Measurements from ENCODE around the gene PROSER2.
"Not testable (repeated sequence)": the region's sequence is repeated elsewhere in the genome, so short reads cannot be mapped to it uniquely, and the experiment has no call there.

PROSER2 gene

GRCh38 chr10:11845113-11845512 lies 22.0 kb downstream of the PROSER2 start:
- H3K4me3 ChIP-seq (ENCODE audit: low read depth in 1 of 2, low read length in 1 of 2) = no peak overlapping the region
- H3K27ac ChIP-seq = no peak overlapping the region
- no peaks in the 10 kb centered on the region for H3K36me3 ChIP-seq
- H3K9me3 ChIP-seq = no peaks in the 10 kb centered on the region
- TF ChIP-seq, protein P1, sequence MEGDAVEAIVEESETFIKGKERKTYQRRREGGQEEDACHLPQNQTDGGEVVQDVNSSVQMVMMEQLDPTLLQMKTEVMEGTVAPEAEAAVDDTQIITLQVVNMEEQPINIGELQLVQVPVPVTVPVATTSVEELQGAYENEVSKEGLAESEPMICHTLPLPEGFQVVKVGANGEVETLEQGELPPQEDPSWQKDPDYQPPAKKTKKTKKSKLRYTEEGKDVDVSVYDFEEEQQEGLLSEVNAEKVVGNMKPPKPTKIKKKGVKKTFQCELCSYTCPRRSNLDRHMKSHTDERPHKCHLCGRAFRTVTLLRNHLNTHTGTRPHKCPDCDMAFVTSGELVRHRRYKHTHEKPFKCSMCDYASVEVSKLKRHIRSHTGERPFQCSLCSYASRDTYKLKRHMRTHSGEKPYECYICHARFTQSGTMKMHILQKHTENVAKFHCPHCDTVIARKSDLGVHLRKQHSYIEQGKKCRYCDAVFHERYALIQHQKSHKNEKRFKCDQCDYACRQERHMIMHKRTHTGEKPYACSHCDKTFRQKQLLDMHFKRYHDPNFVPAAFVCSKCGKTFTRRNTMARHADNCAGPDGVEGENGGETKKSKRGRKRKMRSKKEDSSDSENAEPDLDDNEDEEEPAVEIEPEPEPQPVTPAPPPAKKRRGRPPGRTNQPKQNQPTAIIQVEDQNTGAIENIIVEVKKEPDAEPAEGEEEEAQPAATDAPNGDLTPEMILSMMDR (IDR thresholded peaks at IDR 0.05) = no peak
- no peaks in the 10 kb centered on the region for H3K27me3 ChIP-seq
- H3K4me1 ChIP-seq (ENCODE audit: control insufficient read depth in 1 of 2, insufficient read depth in 1 of 2, low read depth in 1 of 2, low read length in 1 of 2) = peaks cover 10 to 13% of the 10 kb centered on the region in 2 experiments

GRCh38 chr10:11846542-11846941 lies 23.4 kb downstream of the PROSER2 start:
- Histone ChIP-seq H3K4me1 (ENCODE audit: control insufficient read depth in 1 of 2, insufficient read depth in 1 of 2, low read depth in 1 of 2, low read length in 1 of 2) (peaks cover 13 to 16% of the 10 kb centered on the region in 2 experiments), H3K27ac (no peak overlapping the region), H3K36me3 (no peaks in the 10 kb centered on the region), H3K9me3 (no peaks in the 10 kb centered on the region), H3K27me3 (no peaks in the 10 kb centered on the region), H3K4me3 (ENCODE audit: low read depth in 1 of 2, low read length in 1 of 2) (no peak overlapping the region)
- TF ChIP-seq, protein P1 (IDR thresholded peaks at IDR 0.05) = no peak

- Histone ChIP-seq H3K27me3 (no peaks in the 10 kb centered on the region), H3K4me1 (ENCODE audit: control insufficient read depth in 1 of 2, insufficient read depth in 1 of 2, low read depth in 1 of 2, low read length in 1 of 2) (peaks cover 13 to 16% of the 10 kb centered on the region in 2 experiments)
Measured at GRCh38 chr10:11849277-11849676, 26.1 kb downstream of the PROSER2 start.

GRCh38 chr10:11849911-11850310 lies 26.8 kb downstream of the PROSER2 start:
- TF ChIP-seq, protein P1 (IDR thresholded peaks at IDR 0.05) = no peak
- H3K9me3 ChIP-seq = no peaks in the 10 kb centered on the region
- no peaks in the 10 kb centered on the region for H3K27me3 ChIP-seq
- H3K4me3 ChIP-seq (ENCODE audit: low read depth in 1 of 2, low read length in 1 of 2) = no peak overlapping the region
- peaks cover 13 to 16% of the 10 kb centered on the region in 2 experiments for H3K4me1 ChIP-seq (ENCODE audit: control insufficient read depth in 1 of 2, insufficient read depth in 1 of 2, low read depth in 1 of 2, low read length in 1 of 2)
- H3K27ac ChIP-seq = no peak overlapping the region
- H3K36me3 ChIP-seq = no peaks in the 10 kb centered on the region

More at GRCh38 chr10:11849277-11849676, 26.1 kb downstream of the PROSER2 start:
- TF ChIP-seq, protein P1 (IDR thresholded peaks at IDR 0.05) = no peak
- no peaks in the 10 kb centered on the region for H3K36me3 ChIP-seq
- no peaks in the 10 kb centered on the region for H3K9me3 ChIP-seq
- no peak overlapping the region for H3K4me3 ChIP-seq (ENCODE audit: low read depth in 1 of 2, low read length in 1 of 2)
- no peak overlapping the region for H3K27ac ChIP-seq

DNA sequence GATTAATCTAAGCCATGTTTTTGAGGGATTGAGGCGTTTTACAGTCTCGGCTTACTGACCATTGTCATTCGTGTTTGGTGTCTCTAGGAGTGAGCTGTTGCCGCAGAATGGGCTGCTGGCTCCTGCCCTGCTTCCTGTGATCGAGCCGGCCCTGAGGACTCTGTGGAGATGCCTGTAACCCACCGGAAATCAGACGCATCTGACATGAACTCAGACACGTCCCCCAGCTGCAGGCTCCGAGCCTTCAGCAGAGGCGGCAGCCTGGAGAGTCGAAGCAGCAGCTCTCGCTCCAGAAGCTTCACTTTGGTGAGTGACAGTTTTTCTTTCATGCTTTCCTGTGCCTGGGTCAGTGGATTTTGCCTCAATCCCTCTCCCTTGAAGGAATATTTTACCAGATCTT lies 28.8 kb downstream of the PROSER2 start:
- Histone ChIP-seq H3K4me1 (ENCODE audit: control insufficient read depth in 1 of 2, insufficient read depth in 1 of 2, low read depth in 1 of 2, low read length in 1 of 2) (peaks cover 13 to 16% of the 10 kb centered on the region in 2 experiments), H3K9me3 (no peaks in the 10 kb centered on the region), H3K27ac (no peak overlapping the region), H3K4me3 (ENCODE audit: low read depth in 1 of 2, low read length in 1 of 2) (no peak overlapping the region), H3K27me3 (no peaks in the 10 kb centered on the region), H3K36me3 (no peaks in the 10 kb centered on the region)
- TF ChIP-seq, protein P1 (IDR thresholded peaks at IDR 0.05) = no peak

DNA sequence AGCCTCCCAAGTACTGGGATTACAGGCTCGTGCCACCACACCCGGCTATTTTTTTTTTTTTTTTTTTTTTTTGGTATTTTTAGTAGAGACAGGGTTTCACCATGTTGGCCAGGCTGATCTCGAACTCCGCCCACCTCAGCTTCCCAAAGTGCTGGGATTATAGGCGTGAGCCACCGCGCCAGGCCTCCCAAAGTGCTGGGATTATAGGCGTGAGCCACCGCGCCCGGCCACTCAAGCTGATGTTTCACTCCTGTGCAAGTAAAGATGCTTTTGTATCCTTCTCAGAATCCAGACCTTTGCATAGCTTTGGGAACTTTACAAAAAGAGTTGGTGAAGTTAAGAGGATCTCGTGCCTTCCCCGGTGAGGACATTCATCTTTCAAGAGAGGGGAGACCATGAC lies 29.5 kb downstream of the PROSER2 start:
- not testable (repeated sequence) for H3K27ac ChIP-seq; H3K36me3 ChIP-seq; H3K27me3 ChIP-seq; H3K4me3 ChIP-seq (ENCODE audit: low read depth in 1 of 2, low read length in 1 of 2); H3K9me3 ChIP-seq
- peaks cover 13 to 14% of the 10 kb centered on the region in 2 experiments for H3K4me1 ChIP-seq (ENCODE audit: control insufficient read depth in 1 of 2, insufficient read depth in 1 of 2, low read depth in 1 of 2, low read length in 1 of 2)
